Lower leg skin (tissue), 3 donors: ENCODE data around the gene CRTC1.

Source experiments
- CTCF ChIP-seq, 3 donors: fragments of 450-650 bp; IDR thresholded peaks; one replicate each; pipeline ENCODE4 v1.5.1; 2016; ENCODE audit warnings: antibody characterized with exemption in 3 of 3, mild to moderate bottlenecking in 3 of 3, moderate library complexity in 2 of 3
- POLR2A ChIP-seq, 2 donors: fragments of 450-650 bp; IDR thresholded peaks; one replicate each; pipeline ENCODE4 v1.6.1; 2016 to 2017; ENCODE audit warnings: antibody characterized with exemption in 2 of 2, mild to moderate bottlenecking in 1 of 2, moderate library complexity in 1 of 2

GRCh38 chr19:18737954-18738351 lies 54.5 kb downstream of the CRTC1 start:
- TF ChIP-seq CTCF (IDR thresholded peaks at IDR 0.05) (no peak), POLR2A (IDR thresholded peaks at IDR 0.05) (no peak)
